DMS79 (cell line): ENCODE data around the gene TPO.
A peak's percentile ranks its signal among the peaks of the same experiment; 100 is the strongest.
"Not testable (repeated sequence)": the region's sequence is repeated elsewhere in the genome, so short reads cannot be mapped to it uniquely, and the experiment has no call there.

Experiments used
- DNase-seq: peaks from one replicate; lab custom pipeline; 2025; lab: John Stamatoyannopoulos, UW

TPO gene

DNA sequence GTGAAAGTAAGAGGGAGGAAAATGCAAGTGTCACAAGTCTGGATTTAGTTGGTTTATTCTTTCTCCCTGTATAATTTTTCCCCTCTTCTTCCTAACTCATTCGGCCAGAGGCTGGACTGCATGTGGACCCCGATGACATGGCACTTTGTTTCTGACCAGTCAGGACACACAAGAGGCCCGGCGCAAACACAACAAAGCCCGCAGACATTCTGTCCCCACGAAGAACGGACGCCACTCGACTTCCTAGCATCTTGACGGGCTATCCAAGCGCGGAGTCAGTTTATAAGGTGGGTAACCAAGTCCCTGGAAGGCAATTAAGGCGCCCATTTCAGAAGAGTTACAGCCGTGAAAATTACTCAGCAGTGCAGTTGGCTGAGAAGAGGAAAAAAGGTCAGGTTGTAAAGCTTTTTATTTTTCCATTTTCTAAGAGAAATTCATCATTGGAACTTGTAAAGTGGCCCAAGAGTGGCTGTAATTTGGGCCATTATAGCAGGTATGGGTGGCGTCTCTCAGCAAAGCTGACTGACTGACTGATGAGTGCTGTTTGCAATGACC, at the start of gene TPO:
Gene TPO, plus strand, starts transcription at position 308 of the 555 bp plus-strand sequence. CDS start 946 bp downstream, outside the sequence.
- no peak for DNase-seq

GRCh38 chr2:1366546-1367134, 46.6 kb upstream of the TPO start:
- DNase-seq: peak; percentile 64

- DNase-seq: no peak
Observed at GRCh38 chr2:1367601-1368000, 45.7 kb upstream of the TPO start.

DNA sequence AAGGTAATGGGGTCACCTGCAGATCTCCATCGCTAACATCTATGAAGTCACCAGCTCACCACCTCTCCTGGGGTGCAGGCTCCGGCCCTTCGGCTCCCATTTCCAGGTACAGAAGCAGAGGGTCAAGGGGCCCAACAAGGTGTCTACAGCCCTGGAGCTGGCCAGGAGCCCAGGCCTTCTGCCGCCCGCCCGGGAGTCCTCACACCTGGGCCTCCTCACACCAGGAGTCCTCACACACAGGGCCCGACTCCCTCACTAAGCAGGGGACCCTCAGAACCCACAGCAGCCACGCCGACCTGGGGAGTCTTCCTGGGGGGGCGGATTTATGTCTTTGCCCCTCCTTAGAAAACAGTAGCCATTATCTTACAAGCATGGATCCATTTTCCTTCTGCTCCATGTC, 43.4 kb upstream of the TPO start:
- no peak for DNase-seq

GRCh38 chr2:1370461-1370860, 42.8 kb upstream of the TPO start:
- DNase-seq: no peak

DNA sequence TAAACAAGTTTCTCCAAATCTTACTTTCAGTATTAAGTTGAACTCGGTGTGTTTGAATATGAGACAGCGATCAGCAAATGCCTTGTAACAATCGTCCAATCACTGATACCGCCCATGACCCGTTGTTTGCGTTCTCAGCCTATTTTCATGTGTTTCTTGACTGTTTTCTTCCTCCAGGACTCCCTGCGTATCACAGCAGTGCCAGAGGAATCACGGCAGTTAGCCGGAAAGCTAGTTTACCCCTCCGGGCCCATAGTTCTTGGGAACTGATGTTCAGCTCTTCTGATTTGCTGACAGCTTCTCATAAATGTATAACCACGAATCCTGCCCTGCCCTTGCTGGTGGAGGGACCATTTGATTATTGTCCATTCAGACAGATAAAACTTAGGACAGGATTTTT, 42.2 kb upstream of the TPO start:
- no peak for DNase-seq

GRCh38 chr2:1373830-1374229, 39.4 kb upstream of the TPO start:
- no peak for DNase-seq

GRCh38 chr2:1374287-1374686, 39.0 kb upstream of the TPO start:
- no peak for DNase-seq

GRCh38 chr2:1375794-1376193, 37.5 kb upstream of the TPO start:
- no peak for DNase-seq

DNA sequence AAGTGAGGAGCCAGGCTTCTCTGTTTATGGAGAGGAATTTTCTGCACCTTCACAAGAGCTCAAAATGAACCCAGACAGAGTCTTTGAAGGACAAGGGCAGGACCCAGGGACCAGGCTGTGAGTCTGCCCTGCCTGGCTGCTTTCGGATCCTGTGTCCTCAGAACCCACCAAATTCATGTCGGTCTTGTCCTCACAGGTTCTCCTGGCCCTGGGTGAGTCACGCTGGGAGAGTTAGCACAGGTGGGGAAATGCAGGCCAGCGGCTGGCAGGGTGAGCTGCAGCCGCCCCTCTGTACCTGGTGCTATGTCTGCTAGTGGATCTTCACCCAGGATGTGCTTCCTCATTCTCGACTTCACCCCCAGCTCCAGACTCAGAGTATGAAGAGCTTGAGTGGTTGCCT, 35.8 kb upstream of the TPO start:
- no peak for DNase-seq

DNA sequence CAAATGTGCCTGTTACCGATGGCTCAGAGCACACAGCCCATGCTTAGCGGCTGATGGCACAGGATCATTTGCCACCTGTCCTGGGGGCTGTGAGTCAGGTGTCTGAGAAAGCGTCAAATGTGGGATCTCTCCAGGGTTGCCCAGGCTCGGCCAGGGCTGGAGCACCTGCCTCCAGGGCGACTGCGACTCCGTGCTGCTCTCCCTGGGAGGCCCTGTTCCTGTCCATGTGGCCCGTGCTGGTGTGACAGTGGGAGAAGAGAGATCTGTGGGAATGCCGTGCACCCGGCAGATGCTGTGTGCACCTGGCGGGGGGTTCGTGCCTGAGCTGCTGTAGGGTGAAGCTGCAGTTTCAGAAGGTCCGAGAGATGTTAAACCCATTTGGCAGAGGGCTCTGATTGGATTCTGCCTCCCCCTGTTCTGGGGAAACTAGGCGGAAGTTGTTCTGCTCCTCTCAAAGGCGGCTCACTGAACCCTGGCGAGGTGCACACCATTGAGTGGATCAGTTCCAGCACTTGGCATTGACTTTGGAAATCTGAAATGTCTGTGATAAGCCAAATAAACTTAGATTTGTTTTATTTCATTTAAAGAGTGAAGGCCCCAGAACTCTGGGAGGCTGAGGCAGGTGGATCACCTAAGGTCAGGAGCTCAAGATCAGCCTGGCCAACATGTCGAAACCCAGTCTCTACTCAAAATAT, 34.7 kb upstream of the TPO start:
- no peak for DNase-seq

GRCh38 chr2:1381644-1382043, 31.6 kb upstream of the TPO start:
- DNase-seq: no peak

GRCh38 chr2:1387954-1388725, 25.1 kb upstream of the TPO start:
- not testable (repeated sequence) for DNase-seq

- DNase-seq: not testable (repeated sequence)
Observed at GRCh38 chr2:1390118-1390517, 23.1 kb upstream of the TPO start.

DNA sequence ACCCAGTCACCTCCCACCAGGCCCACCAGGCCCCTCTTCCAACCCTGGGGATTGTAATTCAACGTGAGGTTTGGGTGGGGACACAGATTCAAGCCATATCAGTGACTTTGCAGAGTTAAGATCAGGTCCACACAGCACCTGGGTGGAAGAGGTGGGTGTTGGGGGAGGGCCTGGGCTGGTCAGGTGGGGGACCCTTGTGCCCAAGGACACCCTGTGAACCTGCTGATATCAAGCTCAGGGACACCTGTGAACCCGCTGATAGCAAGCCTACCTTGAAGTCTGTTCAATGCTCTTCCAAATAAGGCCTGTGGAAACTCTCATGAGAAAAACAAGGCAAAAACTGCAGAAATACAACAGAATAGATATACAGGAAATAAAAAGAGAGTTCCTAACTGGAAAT, 19.9 kb upstream of the TPO start:
- DNase-seq: no peak

DNA sequence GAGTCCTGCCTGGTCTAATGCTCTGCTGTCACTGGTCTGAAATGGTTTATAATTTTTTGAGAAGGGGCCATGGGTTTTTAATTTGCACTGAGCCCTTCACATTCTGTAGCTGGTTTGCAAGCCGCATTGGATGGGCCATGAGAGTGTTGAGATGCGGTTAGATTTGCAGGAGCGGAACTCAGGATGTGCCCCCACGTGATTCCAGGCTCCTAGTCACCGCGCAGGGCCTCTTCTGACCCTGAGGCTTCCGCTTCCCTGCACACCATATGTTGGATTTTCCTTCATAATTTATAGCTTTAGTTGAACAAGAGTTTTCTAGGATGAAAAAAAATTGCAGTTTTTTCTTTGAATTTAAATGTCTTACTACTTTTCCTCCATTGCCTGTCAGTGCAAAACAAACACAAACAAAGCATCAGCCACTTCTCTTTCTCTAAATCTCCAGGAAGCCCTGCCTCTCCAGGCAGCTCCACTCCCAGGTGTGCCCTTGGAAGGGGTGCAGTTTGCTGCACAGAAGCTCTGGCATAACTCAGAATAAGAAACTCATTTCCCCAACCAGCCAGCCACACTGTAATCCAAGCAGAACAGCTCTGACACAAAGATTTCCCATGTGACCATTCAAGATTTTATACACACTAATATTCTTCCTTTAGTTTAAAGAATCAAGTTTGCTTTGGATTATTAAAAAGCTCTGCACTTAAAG, 18.4 kb upstream of the TPO start:
- no peak for DNase-seq

GRCh38 chr2:1397350-1397749, 15.9 kb upstream of the TPO start:
- DNase-seq: no peak

DNA sequence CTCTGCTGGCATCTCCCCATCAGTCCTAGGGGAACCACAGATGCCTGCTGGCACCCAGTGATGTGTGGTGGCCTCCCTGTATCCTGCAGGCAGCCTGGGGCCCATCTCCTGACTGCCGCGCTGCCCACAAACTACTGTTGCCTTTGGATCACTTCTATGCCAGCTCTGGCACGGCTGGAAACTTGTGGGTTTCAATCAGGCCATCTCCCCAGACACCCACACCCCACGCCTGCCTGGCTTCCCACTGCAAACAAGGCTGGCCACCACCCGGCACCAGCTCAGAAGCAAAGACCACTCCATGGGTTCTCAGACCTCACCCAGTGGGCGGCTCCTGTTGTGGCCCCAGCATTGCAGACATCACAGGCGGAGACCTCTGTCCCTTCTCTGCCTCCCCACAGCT, 15.1 kb upstream of the TPO start:
- no peak for DNase-seq

DNA sequence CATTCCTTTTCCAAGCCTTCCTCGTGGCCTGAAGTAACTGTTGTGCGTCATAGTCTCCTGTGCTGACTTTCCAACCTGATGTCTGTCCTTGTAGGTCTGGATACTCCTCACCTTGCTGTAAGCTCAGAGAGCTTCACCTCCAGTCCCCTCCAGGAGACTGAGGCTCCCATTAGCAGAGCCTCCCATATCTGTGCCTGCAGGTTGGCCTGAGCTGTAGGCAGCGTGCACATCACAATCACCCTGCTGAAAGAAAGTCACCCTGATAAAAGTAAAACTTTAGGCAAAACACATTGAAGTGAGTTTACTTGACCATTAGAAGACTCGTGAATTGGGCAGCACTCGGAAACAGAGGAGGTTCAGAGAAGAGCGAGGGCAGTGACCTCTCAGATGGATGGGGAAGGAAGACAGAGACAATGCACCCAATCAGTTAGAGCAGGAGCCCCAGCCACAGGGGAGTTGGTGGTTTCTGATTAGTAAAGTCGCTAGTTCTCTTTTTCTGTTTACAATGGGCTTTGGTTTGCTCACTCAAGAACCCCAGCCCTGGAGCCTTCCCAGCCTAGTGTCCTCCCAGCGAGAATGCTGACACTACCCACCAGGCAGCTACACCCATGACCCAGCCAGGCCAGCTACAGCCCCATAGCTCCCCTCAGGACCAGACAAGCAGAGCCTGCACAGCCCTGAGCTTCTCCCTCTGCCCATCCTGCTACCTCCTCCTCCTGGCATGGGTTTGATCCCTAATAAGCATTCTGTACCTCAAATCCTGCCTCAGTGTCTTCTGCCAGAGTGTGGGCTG, 12.1 kb upstream of the TPO start:
- no peak for DNase-seq

GRCh38 chr2:1402064-1402463, 11.2 kb upstream of the TPO start:
- no peak for DNase-seq

GRCh38 chr2:1403565-1403964, 9.7 kb upstream of the TPO start:
- no peak for DNase-seq

GRCh38 chr2:1405124-1405523, 8.1 kb upstream of the TPO start:
- DNase-seq: no peak
